Testis (tissue), 3 donors: ENCODE data around the gene PCSK5. TPM values are rescaled to one million over a fixed set of nuclear protein-coding genes. Genes with fewer than 3 reads are reported as not detected.

ENCODE experiments used
- DNase-seq: peaks from one replicate; pipeline ENCODE4 v3.0.0-alpha.2; 2019
- H3K27ac ChIP-seq, 2 donors: fragments of 200-600 bp; sonication (generic); one replicate each; pipeline ENCODE4 v1.5.1; 2019
- H3K27me3 ChIP-seq: fragments of 200-600 bp; sonication (generic); one replicate; pipeline ENCODE4 v1.5.1; 2019
- H3K36me3 ChIP-seq: fragments of 200-600 bp; sonication (generic); one replicate; pipeline ENCODE4 v1.5.1; 2017; ENCODE audit warnings: low read depth; ENCODE audit errors: missing control alignments
- H3K4me1 ChIP-seq: fragments of 200-600 bp; sonication (generic); one replicate; pipeline ENCODE4 v1.5.1; 2019
- H3K4me3 ChIP-seq, 2 donors: fragments of 200-600 bp; sonication (generic); one replicate each; pipeline ENCODE4 v1.5.1; 2017 to 2019
- H3K9me3 ChIP-seq: fragments of 200-600 bp; sonication (generic); one replicate; pipeline ENCODE4 v1.5.1; 2017
- POLR2A ChIP-seq: fragments of 450-650 bp; IDR thresholded peaks from one replicate; pipeline ENCODE4 v1.6.1; 2017; ENCODE audit warnings: antibody characterized with exemption, mild to moderate bottlenecking, moderate library complexity
- WGBS, 2 donors: methylation state at CpG; one replicate each; pipeline ENCODE4 v1.1.5; 2018; 5-methylcytosine and 5-hydroxymethylcytosine counted together
- intact Hi-C: fragments of 100-400 bp; cut with DNase I; formaldehyde crosslinking; loops from one replicate; pipeline ENCODE4 v1.15.1; 2023; ENCODE audit warnings: low total_unique reads
- polyA plus RNA-seq: library from polyadenylated mRNA; stranded (reverse); fragments of 350-450 nt; fragmentation: Illumina TruSeq; extraction: RNeasy Lipid Tissue Mini Kit (QIAGEN cat#74804); gene quantifications from one replicate; pipeline ENCODE4 v1.2.3, GENCODE V29; 2014; ENCODE audit warnings: low read depth, low replicate concordance; ENCODE audit not compliant: insufficient read depth
- total RNA-seq, 2 donors: library from RNA; depleted of rRNA; stranded (reverse); fragments of >200 nt; gene quantifications; one replicate each; pipeline ENCODE4 v1.2.3, GENCODE V29; 2016
- TF ChIP-seq, protein P1 (sequence below), 3 experiments: fragments of 450-650 bp in 2 of 3; fragments of 200-600 bp in 1 of 3; sonication (generic) in 1 of 3; IDR thresholded peaks; one replicate each; pipeline ENCODE4 v1.5.1; 2016 to 2019; ENCODE audit warnings: antibody characterized with exemption in 3 of 3, mild to moderate bottlenecking in 2 of 3, moderate library complexity in 1 of 3

Gene PCSK5
- total and polyA plus RNA-seq, 3 donors from 2014 or later, result 9.4 to 50.6 (median 27.5) TPM

DNA sequence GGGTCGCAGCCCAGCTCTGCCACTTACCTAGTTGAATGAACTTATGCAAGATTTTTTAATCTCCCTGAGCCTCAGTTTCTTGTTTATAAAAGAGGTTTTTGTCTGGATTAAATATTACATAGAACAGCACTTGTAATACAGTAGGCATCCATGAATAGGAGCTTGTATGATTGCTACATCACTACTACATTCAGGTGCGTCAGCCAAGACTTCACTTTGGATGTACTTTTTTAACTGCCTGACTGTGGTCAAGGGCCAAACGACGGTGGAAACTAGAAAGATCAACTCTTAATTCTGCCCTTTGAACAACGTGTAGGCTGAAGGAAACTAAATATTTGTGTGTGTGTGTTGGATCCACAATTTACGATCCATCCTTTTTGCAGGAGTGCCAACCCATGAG, 330.9 kb downstream of the PCSK5 start:
- Histone ChIP-seq H3K4me1 (peaks cover 9% of the 10 kb centered on the region), H3K27me3 (no peaks in the 10 kb centered on the region), H3K27ac (no peak overlapping the region), H3K9me3 (no peaks in the 10 kb centered on the region), H3K36me3 (no peaks in the 10 kb centered on the region), H3K4me3 (no peak overlapping the region)
- TF ChIP-seq, protein P1, sequence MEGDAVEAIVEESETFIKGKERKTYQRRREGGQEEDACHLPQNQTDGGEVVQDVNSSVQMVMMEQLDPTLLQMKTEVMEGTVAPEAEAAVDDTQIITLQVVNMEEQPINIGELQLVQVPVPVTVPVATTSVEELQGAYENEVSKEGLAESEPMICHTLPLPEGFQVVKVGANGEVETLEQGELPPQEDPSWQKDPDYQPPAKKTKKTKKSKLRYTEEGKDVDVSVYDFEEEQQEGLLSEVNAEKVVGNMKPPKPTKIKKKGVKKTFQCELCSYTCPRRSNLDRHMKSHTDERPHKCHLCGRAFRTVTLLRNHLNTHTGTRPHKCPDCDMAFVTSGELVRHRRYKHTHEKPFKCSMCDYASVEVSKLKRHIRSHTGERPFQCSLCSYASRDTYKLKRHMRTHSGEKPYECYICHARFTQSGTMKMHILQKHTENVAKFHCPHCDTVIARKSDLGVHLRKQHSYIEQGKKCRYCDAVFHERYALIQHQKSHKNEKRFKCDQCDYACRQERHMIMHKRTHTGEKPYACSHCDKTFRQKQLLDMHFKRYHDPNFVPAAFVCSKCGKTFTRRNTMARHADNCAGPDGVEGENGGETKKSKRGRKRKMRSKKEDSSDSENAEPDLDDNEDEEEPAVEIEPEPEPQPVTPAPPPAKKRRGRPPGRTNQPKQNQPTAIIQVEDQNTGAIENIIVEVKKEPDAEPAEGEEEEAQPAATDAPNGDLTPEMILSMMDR (IDR thresholded peaks at IDR 0.05), result no peak
- no peak for DNase-seq
- WGBS, 2 donors, result 76 to 93% methylated on average over 6 of the region's 6 CpGs
- intact Hi-C loops, result no loop called here

DNA sequence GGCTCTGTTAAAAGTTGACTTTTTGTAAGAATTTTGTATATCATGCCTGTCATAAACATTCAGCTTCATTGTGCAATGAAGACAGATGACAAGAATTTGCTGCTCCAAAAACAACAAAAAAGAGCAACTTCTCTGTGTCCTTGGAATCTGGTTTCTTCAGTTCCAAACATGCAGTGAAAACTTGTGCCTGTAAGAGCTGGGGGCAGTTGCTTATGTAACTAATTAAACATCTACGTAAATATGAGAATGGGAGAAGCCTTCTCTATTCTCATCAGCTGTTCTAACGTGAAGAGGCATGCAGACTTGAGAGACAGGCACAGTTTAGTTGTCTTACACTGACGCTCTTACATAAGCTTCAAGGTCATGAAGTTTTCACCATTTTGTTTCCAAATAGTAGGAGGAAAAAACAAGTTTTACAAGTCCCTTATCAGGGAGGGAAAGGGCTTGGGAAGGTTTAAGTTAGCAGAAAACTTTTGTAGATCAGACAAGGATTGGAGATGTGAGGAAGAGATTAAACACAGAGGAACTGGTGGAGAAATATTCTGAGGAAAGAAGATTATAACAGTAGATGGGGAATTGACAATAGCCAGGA, 333.4 kb downstream of the PCSK5 start:
- H3K36me3 ChIP-seq, result no peaks in the 10 kb centered on the region
- no peak overlapping the region for H3K4me3 ChIP-seq
- intact Hi-C loops, result no loop called here
- no peak for DNase-seq
- H3K9me3 ChIP-seq, result no peaks in the 10 kb centered on the region
- WGBS, 2 donors, result 33 to 43% methylated on average over 3 of the region's 3 CpGs
- no peak overlapping the region for H3K27ac ChIP-seq
- no peak for TF ChIP-seq POLR2A
- TF ChIP-seq, protein P1 (IDR thresholded peaks at IDR 0.05), result no peak
- H3K4me1 ChIP-seq, result peaks cover 9% of the 10 kb centered on the region
- H3K27me3 ChIP-seq, result no peaks in the 10 kb centered on the region

DNA sequence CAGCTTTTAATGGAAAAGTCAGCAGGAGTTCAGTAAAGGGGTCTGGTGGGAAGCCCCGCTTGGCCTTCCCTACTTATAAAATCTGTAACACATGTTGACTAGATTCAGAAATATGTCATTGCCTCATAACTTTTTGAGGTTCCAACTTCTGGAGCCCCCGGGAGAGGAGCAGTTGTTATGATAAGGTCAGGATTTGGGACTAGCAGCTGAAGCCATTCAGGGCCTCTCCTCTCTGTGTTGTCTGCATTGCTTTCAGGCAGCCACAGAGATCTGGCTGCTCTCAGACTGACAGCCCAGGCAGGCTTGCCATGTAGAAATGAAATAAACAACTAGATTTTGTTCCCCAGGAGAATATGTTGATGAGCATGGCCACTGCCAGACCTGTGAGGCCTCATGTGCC, 336.7 kb downstream of the PCSK5 start:
- no peaks in the 10 kb centered on the region for H3K36me3 ChIP-seq
- intact Hi-C loops, result no loop called here
- no peak overlapping the region for H3K4me3 ChIP-seq
- DNase-seq, result no peak
- peaks cover 9% of the 10 kb centered on the region for H3K4me1 ChIP-seq
- H3K27ac ChIP-seq, result no peak overlapping the region
- no peaks in the 10 kb centered on the region for H3K27me3 ChIP-seq
- TF ChIP-seq, protein P1 (IDR thresholded peaks at IDR 0.05), result no peak
- no peak for TF ChIP-seq POLR2A
- H3K9me3 ChIP-seq, result no peaks in the 10 kb centered on the region
- 90 to 91% methylated on average over 2 of the region's 2 CpGs for WGBS, 2 donors

DNA sequence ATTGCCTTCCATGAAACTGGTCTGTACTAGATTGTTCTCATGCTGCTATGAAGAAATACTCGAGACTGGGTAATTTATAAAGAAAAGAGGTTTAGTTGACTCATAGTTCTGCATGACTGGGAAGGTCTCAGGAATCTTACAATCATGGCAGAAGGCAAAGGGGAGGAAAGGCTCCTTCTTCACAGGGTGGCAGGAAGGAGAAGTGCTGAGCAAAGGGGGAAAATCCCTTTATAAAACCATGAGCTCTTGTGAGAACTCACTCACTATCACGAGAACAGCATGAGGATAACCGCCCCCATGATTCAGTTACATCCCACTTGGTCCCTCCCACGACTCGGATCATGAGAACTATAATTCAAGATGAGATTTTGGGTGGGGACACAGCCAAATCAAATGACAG, 340.5 kb downstream of the PCSK5 start:
- no peaks in the 10 kb centered on the region for H3K27me3 ChIP-seq
- WGBS, 2 donors, result 79 to 87% methylated on average over 5 of the region's 5 CpGs
- no peaks in the 10 kb centered on the region for H3K36me3 ChIP-seq
- no peaks in the 10 kb centered on the region for H3K9me3 ChIP-seq
- DNase-seq, result no peak
- intact Hi-C loops, result no loop called here
- no peaks in the 10 kb centered on the region for H3K4me1 ChIP-seq
- H3K27ac ChIP-seq, result no peak overlapping the region
- TF ChIP-seq, protein P1 (IDR thresholded peaks at IDR 0.05), result no peak
- TF ChIP-seq POLR2A, result no peak
- no peak overlapping the region for H3K4me3 ChIP-seq

DNA sequence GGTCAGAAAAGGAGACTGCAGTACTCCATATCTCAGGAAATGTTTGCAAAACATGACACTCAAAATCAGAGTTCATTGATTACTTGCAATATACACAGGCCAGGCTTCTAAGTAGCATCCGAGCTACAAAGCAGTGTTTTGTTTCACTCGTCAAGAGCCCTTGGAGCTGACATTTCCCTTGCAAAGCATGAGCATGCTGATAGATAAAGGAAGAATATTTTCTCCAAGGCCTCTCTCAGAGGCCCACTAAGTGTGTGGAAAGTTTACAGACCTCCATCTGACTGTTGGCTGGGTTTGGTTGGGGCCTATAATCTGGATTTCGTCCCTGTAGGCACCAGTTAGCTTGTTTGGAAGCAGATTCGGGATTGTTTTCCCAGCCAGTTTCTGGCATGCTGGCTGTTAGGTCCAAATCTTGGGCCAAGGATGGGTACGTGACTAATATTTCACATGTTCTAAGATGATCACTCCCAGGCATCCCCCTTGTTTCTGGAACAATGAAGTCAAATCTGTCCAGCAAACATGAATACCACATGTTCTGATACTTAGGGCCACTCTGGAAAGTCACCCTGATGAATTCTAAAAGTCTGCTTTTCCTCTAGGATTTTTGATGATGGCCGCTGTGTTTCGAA, 342.5 kb downstream of the PCSK5 start:
- TF ChIP-seq, protein P1 (IDR thresholded peaks at IDR 0.05), result no peak
- no peak for TF ChIP-seq POLR2A
- Histone ChIP-seq H3K4me1 (no peaks in the 10 kb centered on the region), H3K27ac (no peak overlapping the region), H3K27me3 (no peaks in the 10 kb centered on the region), H3K36me3 (no peaks in the 10 kb centered on the region), H3K9me3 (no peaks in the 10 kb centered on the region), H3K4me3 (no peak overlapping the region)
- DNase-seq, result no peak
- 72 to 77% methylated on average over 7 of the region's 7 CpGs for WGBS, 2 donors
- intact Hi-C loops, result no loop called here
